Measurements from ENCODE around the gene MMAA. TPM values are rescaled to one million over a fixed set of nuclear protein-coding genes. Genes with fewer than 3 reads are reported as not detected.
A peak's percentile ranks its signal among the peaks of the same experiment; 100 is the strongest.
"Not testable (repeated sequence)": the region's sequence is repeated elsewhere in the genome, so short reads cannot be mapped to it uniquely, and the experiment has no call there.

MMAA gene
- total and polyA plus RNA-seq, 2 experiments from 2014 or later: 8.0 to 15.3 TPM

DNA sequence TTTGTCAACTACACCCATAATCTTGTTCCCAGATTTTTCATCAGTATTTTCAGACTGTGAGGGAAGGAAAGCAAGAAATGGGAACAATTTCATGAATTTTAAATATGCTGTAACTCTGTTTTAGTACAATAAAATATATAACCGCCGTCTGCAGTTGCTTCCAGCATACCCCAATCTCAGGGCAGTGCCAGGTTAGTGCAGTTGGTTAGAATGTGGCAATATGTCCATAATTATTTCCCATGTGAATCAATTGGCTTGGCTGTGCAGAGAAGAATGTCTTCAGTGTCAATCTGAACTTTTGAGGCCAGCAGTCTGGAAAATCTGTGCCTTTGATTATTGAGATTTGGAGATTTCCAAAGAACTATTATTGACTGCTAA, 5.0 kb upstream of the MMAA start:
- peaks cover 6% of the 10 kb centered on the region for H3K4me1 ChIP-seq (ENCODE audit: insufficient read depth)
- DNase-seq (ENCODE audit: low spot score): no peak
- WGBS (ENCODE audit: low lambda C conversion rate, missing lambda C conversion rate): 86% methylated on average over 2 of the region's 2 CpGs
- H3K9me2 ChIP-seq (replicated peaks; ENCODE audit: insufficient read depth): no peaks in the 10 kb centered on the region
- H3K9me3 ChIP-seq (ENCODE audit: low read depth): no peaks in the 10 kb centered on the region
- TF ChIP-seq EZH2 (IDR thresholded peaks at IDR 0.05; ENCODE audit: borderline replicate concordance) (no peak), EZH2phosphoT487 (IDR thresholded peaks at IDR 0.05; ENCODE audit: low read depth, severe bottlenecking, unreplicated experiment) (no peak)
- TF ChIP-seq, protein P1, sequence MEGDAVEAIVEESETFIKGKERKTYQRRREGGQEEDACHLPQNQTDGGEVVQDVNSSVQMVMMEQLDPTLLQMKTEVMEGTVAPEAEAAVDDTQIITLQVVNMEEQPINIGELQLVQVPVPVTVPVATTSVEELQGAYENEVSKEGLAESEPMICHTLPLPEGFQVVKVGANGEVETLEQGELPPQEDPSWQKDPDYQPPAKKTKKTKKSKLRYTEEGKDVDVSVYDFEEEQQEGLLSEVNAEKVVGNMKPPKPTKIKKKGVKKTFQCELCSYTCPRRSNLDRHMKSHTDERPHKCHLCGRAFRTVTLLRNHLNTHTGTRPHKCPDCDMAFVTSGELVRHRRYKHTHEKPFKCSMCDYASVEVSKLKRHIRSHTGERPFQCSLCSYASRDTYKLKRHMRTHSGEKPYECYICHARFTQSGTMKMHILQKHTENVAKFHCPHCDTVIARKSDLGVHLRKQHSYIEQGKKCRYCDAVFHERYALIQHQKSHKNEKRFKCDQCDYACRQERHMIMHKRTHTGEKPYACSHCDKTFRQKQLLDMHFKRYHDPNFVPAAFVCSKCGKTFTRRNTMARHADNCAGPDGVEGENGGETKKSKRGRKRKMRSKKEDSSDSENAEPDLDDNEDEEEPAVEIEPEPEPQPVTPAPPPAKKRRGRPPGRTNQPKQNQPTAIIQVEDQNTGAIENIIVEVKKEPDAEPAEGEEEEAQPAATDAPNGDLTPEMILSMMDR (IDR thresholded peaks at IDR 0.05; ENCODE audit: poor library complexity): no peak
- H4K20me1 ChIP-seq (ENCODE audit: insufficient read depth, poor library complexity, severe bottlenecking): no peaks in the 10 kb centered on the region
- H3K79me2 ChIP-seq: peaks cover 12% of the 10 kb centered on the region
- H3K4me2 ChIP-seq: no peak overlapping the region
- no peak overlapping the region for H3K4me3 ChIP-seq
- no peaks in the 10 kb centered on the region for H3K36me3 ChIP-seq (replicated peaks; ENCODE audit: insufficient read depth, low read depth)
- no peak overlapping the region for H3K27ac ChIP-seq
- H2AFZ ChIP-seq: no peak overlapping the region
- H3K27me3 ChIP-seq: no peaks in the 10 kb centered on the region

DNA sequence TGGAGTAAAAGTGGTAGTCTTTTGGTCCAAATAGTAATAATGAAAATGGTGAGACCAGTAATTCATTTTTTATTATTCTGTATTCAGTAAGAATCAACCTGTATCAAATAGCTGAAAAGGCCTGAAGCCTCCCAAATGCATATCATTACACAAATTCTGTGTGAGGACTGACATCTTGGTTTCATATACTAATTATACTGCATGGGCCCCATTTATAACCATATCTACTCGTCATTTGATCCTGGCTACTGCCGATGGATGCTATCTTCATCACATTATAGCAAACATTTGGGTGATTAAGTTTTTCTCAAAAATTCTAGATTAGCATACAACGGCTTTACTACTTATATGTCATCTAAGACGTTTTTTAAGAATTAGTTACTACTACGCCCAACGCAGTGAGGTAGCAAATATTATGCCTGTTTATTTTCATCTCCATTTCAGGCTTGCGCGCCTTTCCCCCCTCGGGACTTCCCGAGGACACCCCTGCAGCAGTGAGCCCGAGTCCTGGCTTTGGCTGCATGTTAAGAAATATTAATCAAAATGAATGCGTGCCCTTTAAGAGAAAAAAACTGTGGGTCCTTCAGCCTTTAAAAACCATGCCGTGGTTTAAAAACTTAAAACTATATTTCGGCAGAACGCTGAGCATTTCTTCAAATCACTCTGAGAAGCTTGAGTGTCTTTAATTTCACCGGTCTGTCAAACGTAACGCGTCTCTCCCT, 814 bp upstream of the MMAA start:
- DNase-seq (ENCODE audit: low spot score): peak; percentile 15
- Histone ChIP-seq H3K79me2 (peaks cover 33% of the 10 kb centered on the region), H3K4me1 (ENCODE audit: insufficient read depth) (peaks cover 16% of the 10 kb centered on the region), H3K9me2 (replicated peaks; ENCODE audit: insufficient read depth) (no peaks in the 10 kb centered on the region), H2AFZ (peak overlapping the region; percentile 79), H3K27ac (peak overlapping the region; percentile 96), H4K20me1 (ENCODE audit: insufficient read depth, poor library complexity, severe bottlenecking) (no peaks in the 10 kb centered on the region), H3K27me3 (no peaks in the 10 kb centered on the region), H3K4me2 (peak overlapping the region; percentile 85), H3K36me3 (replicated peaks; ENCODE audit: insufficient read depth, low read depth) (no peaks in the 10 kb centered on the region), H3K9me3 (ENCODE audit: low read depth) (no peaks in the 10 kb centered on the region), H3K4me3 (peak overlapping the region; percentile 72)
- 15% methylated on average over 19 of the region's 19 CpGs for WGBS (ENCODE audit: low lambda C conversion rate, missing lambda C conversion rate)
- TF ChIP-seq EZH2phosphoT487 (IDR thresholded peaks at IDR 0.05; ENCODE audit: low read depth, severe bottlenecking, unreplicated experiment) (no peak), EZH2 (IDR thresholded peaks at IDR 0.05; ENCODE audit: borderline replicate concordance) (no peak)
- TF ChIP-seq, protein P1 (IDR thresholded peaks at IDR 0.05; ENCODE audit: poor library complexity): no peak

DNA sequence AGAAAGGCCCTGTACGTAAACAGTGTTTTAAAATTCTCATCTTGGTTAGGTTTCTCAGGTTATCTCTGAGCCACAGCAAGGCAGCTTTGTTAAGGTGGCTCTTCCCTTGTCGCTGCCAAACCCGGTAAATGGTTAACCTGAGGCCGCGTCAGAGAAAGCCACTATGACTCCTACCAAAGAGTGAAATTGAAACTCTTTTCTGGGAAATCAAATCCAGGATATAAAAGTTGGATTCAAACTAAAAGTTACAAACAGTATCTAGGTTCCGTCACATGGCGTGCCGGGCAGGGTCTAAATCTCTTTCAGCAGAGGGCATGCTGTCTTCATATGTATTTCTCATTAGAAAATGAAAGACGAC, 433 bp downstream of the MMAA start:
- H3K79me2 ChIP-seq: peaks cover 33% of the 10 kb centered on the region
- 5% methylated on average over 9 of the region's 9 CpGs for whole genome bisulfite sequencing (ENCODE audit: low lambda C conversion rate, missing lambda C conversion rate)

DNA sequence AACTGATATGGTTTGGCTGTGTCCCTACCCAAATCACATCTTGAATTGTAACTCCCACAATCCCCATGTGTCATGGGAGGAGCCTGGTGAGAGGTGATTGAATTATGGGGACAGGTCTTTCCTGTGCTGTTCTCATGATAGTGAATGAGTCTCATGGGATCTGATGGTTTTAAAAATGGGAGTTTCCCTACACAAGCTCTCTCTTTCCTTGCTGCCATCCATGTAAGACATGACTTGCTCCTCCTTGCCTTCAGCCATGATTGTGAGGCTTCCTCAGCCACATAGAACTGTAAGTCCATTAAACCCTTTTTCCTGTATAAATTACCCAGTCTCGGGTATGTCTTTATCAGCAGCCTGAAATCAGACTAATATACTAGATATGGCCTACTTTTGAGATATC, 2.9 kb downstream of the MMAA start:
- H2AFZ ChIP-seq; H3K36me3 ChIP-seq (replicated peaks; ENCODE audit: insufficient read depth, low read depth); DNase-seq (ENCODE audit: low spot score); H4K20me1 ChIP-seq (ENCODE audit: insufficient read depth, poor library complexity, severe bottlenecking); H3K9me3 ChIP-seq (ENCODE audit: low read depth); H3K9me2 ChIP-seq (replicated peaks; ENCODE audit: insufficient read depth); H3K27me3 ChIP-seq; H3K27ac ChIP-seq; H3K4me2 ChIP-seq; H3K4me3 ChIP-seq: not testable (repeated sequence)
- Histone ChIP-seq H3K79me2 (peaks cover 33% of the 10 kb centered on the region), H3K4me1 (ENCODE audit: insufficient read depth) (peaks cover 16% of the 10 kb centered on the region)
- 86% methylated on average over 1 of the region's 1 CpG for WGBS (ENCODE audit: low lambda C conversion rate, missing lambda C conversion rate)

More for the DNA sequence above, 433 bp downstream of the MMAA start:
- no peaks in the 10 kb centered on the region for H4K20me1 ChIP-seq (ENCODE audit: insufficient read depth, poor library complexity, severe bottlenecking)
- peak overlapping the region; percentile 54 for H2AFZ ChIP-seq
- H3K4me1 ChIP-seq (ENCODE audit: insufficient read depth): peaks cover 16% of the 10 kb centered on the region
- H3K9me2 ChIP-seq (replicated peaks; ENCODE audit: insufficient read depth): no peaks in the 10 kb centered on the region
- no peaks in the 10 kb centered on the region for H3K36me3 ChIP-seq (replicated peaks; ENCODE audit: insufficient read depth, low read depth)
- H3K4me2 ChIP-seq: peak overlapping the region; percentile 85
- no peaks in the 10 kb centered on the region for H3K27me3 ChIP-seq
- TF ChIP-seq EZH2phosphoT487 (IDR thresholded peaks at IDR 0.05; ENCODE audit: low read depth, severe bottlenecking, unreplicated experiment): no peak
- TF ChIP-seq, protein P1 (IDR thresholded peaks at IDR 0.05; ENCODE audit: poor library complexity): no peak
- no peak for TF ChIP-seq EZH2 (IDR thresholded peaks at IDR 0.05; ENCODE audit: borderline replicate concordance)
- no peaks in the 10 kb centered on the region for H3K9me3 ChIP-seq (ENCODE audit: low read depth)
- H3K4me3 ChIP-seq: peak overlapping the region; percentile 72
- peak; percentile 75 for DNase-seq (ENCODE audit: low spot score)
- peak overlapping the region; percentile 96 for H3K27ac ChIP-seq
